Endothelial cell of umbilical vein (primary cell): ENCODE measurements around the gene CHCHD3. TPM values are rescaled to one million over a fixed set of nuclear protein-coding genes. Genes with fewer than 3 reads are reported as not detected.

Source experiments
- BruUV-seq: library from RNA; stranded (reverse); fragments of 400-500 nt; replicated peaks from 2 replicates; lab custom pipeline; 2021; lab: Mats Ljungman, UMichigan
- CTCF ChIA-PET: fragments of 300-600, 350-600 bp; sonication (Branson Sonifier 250); formaldehyde crosslinking; loops from one replicate; lab custom pipeline; 2021; ENCODE audit warnings: antibody characterized with exemption, inconsistent platforms; lab: Charles Lee
- POLR2A ChIA-PET: fragments of 300-600, 350-600 bp; sonication (Branson Sonifier 250); formaldehyde crosslinking; loops from one replicate; lab custom pipeline; 2021; ENCODE audit warnings: antibody characterized with exemption, inconsistent platforms; lab: Charles Lee
- DNase-seq: peaks from one replicate; pipeline ENCODE4 v3.0.0-alpha.2; 2011; ENCODE audit warnings: low read depth, low spot score
- FAIRE-seq: peaks from 2 replicates; lab custom pipeline; 2011; peaks lifted over from hg19 to GRCh38; lab: Jason Lieb, UNC
- H2AFZ ChIP-seq: 2 replicates; pipeline ENCODE4 v1.6.0; 2012; ENCODE audit warnings: low read depth, low read length, control low read depth, inconsistent platforms
- H3K27ac ChIP-seq: 2 replicates; pipeline ENCODE4 v1.5.1; 2011; ENCODE audit warnings: low read depth, mild to moderate bottlenecking, control low read depth, low read length, moderate library complexity; ENCODE audit not compliant: insufficient read depth
- H3K27me3 ChIP-seq, 2 experiments: 2 replicates each; pipeline versions ENCODE4 v1.6.0 to v1.6.1; 2011; ENCODE audit warnings: low read length in 2 of 2, mixed read lengths in 1 of 2; ENCODE audit not compliant: control insufficient read depth in 2 of 2, insufficient read depth in 2 of 2
- H3K36me3 ChIP-seq, 2 experiments: 2 replicates in 1 of 2; 3 replicates in 1 of 2; pipeline ENCODE4 v1.5.1; 2011; ENCODE audit warnings: low read length in 2 of 2, mild to moderate bottlenecking in 1 of 2, moderate library complexity in 1 of 2; ENCODE audit not compliant: control insufficient read depth in 2 of 2, insufficient read depth in 2 of 2; ENCODE audit errors: extremely low read depth in 1 of 2
- H3K4me1 ChIP-seq: 3 replicates; pipeline ENCODE4 v1.5.1; 2011; ENCODE audit warnings: mild to moderate bottlenecking, low read length; ENCODE audit not compliant: control insufficient read depth, insufficient read depth; ENCODE audit errors: extremely low read depth
- H3K4me2 ChIP-seq: 2 replicates; pipeline ENCODE4 v1.6.1; 2011; ENCODE audit warnings: low read length, control low read depth, mixed read lengths; ENCODE audit not compliant: insufficient read depth
- H3K4me3 ChIP-seq, 3 experiments: fragments of 200-600 bp in 1 of 3; sonication (generic), shearing (Covaris generic) in 1 of 3; replicated peaks in 1 of 3; 2 replicates each; pipeline ENCODE4 v1.5.1; 2011 to 2016; ENCODE audit warnings: control low read depth in 3 of 3, low read length in 3 of 3, mild to moderate bottlenecking in 2 of 3, inconsistent platforms in 1 of 3, low read depth in 1 of 3, moderate library complexity in 1 of 3; ENCODE audit not compliant: insufficient read depth in 1 of 3
- H3K79me2 ChIP-seq: 2 replicates; pipeline ENCODE4 v1.6.0; 2012; ENCODE audit warnings: low read length, inconsistent platforms; ENCODE audit not compliant: control insufficient read depth, insufficient read depth
- H3K9ac ChIP-seq: replicated peaks from 2 replicates; pipeline ENCODE3; 2011; ENCODE audit warnings: low read length, control low read depth; ENCODE audit not compliant: insufficient read depth; ENCODE audit errors: extremely low read depth
- H3K9me1 ChIP-seq: replicated peaks from 3 replicates; pipeline ENCODE4 v1.6.0; 2011; ENCODE audit warnings: mild to moderate bottlenecking, low read length; ENCODE audit not compliant: control insufficient read depth, insufficient read depth; ENCODE audit errors: extremely low read depth
- H3K9me3 ChIP-seq: replicated peaks from 2 replicates; pipeline ENCODE4 v1.5.1; 2012; ENCODE audit warnings: low read length, inconsistent platforms; ENCODE audit not compliant: control insufficient read depth, insufficient read depth
- H4K20me1 ChIP-seq: replicated peaks from 2 replicates; pipeline ENCODE3; 2011; ENCODE audit warnings: mild to moderate bottlenecking, low read length; ENCODE audit not compliant: control insufficient read depth, insufficient read depth; ENCODE audit errors: extremely low read depth
- CTCF ChIP-seq, 2 donors: IDR thresholded peaks; 1 replicate in 1 of 2; 2 replicates in 1 of 2; pipeline ENCODE4 v1.5.1; 2011; ENCODE audit warnings: low read length in 2 of 2, mild to moderate bottlenecking in 2 of 2, moderate library complexity in 2 of 2, control low read depth in 1 of 2, inconsistent platforms in 1 of 2, low read depth in 1 of 2; ENCODE audit not compliant: insufficient read depth in 1 of 2; ENCODE audit errors: extremely low read depth in 1 of 2
- EZH2 ChIP-seq: IDR thresholded peaks from 2 replicates; pipeline ENCODE4 v1.6.1; 2012; ENCODE audit warnings: borderline replicate concordance, low read depth, mild to moderate bottlenecking, moderate library complexity, low read length, inconsistent platforms; ENCODE audit not compliant: severe bottlenecking
- FOS ChIP-seq: IDR thresholded peaks from 2 replicates; pipeline ENCODE4 v1.6.1; 2011; ENCODE audit warnings: mild to moderate bottlenecking, low read length, moderate library complexity, borderline replicate concordance; ENCODE audit not compliant: insufficient read depth
- GATA2 ChIP-seq: IDR thresholded peaks from 2 replicates; pipeline ENCODE4 v1.7.0; 2011; ENCODE audit warnings: low read depth, mild to moderate bottlenecking, moderate library complexity, mixed read lengths, low read length; ENCODE audit not compliant: insufficient read length, insufficient read depth
- JUN ChIP-seq: IDR thresholded peaks from 2 replicates; pipeline ENCODE4 v1.6.1; 2011; ENCODE audit warnings: borderline replicate concordance, low read depth; ENCODE audit not compliant: insufficient read length, insufficient read depth
- MAX ChIP-seq: IDR thresholded peaks from 2 replicates; pipeline ENCODE4 v1.6.1; 2011; ENCODE audit not compliant: insufficient read depth, insufficient read length
- MYC ChIP-seq: IDR thresholded peaks from one replicate; pipeline ENCODE4 v1.6.1; 2011; ENCODE audit warnings: mild to moderate bottlenecking, low read depth, low read length
- POLR2A ChIP-seq: IDR thresholded peaks from 2 replicates; pipeline ENCODE4 v1.6.1; 2012; ENCODE audit warnings: low read depth, mild to moderate bottlenecking, control low read depth, low read length
- dilution Hi-C: fragments of 300-500 bp; cut with MboI; formaldehyde crosslinking; loops from one replicate; pipeline ENCODE4 v1.15.0; 2019; ENCODE audit warnings: low sequenced_read_pairs; ENCODE audit not compliant: extremely low pct_ligation_motif_present
- intact Hi-C: fragments of 100-400 bp; cut with micrococcal nuclease; formaldehyde crosslinking; loops from one replicate; pipeline ENCODE4 v1.10.0; 2022
- polyA plus RNA-seq, 4 experiments: library from polyadenylated mRNA; depleted of rRNA in 3 of 4; stranded (reverse) in 3 of 4; unstranded in 1 of 4; fragments of >200 nt; gene quantifications; 2 replicates each; pipeline versions ENCODE4 v1.2.1 to v1.2.3, GENCODE V29; 2011 to 2012; ENCODE audit warnings: missing spikeins in 1 of 4
- total RNA-seq: library from RNA; stranded (reverse); gene quantifications from 2 replicates; pipeline ENCODE4 v1.2.3, GENCODE V29; 2021

Gene CHCHD3
- total and polyA plus RNA-seq, 2 donors (not counting 3 experiments of a cell fraction or from before 2014, with no cell fraction given) = 22.0 to 63.7 TPM

GRCh38 chr7:132944774-132945173, 137.1 kb downstream of the CHCHD3 start:
- H3K27ac ChIP-seq = no peak overlapping the region
- ChIA-PET CTCF (no interaction called here), POLR2A (no interaction called here)
- TF ChIP-seq GATA2 (no peak), EZH2 (no peak), CTCF (IDR thresholded peaks at IDR 0.05; ENCODE audit: extremely low read depth in 1 of 2, insufficient read depth in 1 of 2, low read depth in 1 of 2, low read length in 2 of 2) (no peak), MAX (no peak)
- intact Hi-C loops (no loop called here), dilution Hi-C loops (no loop called here)
- BruUV-seq = no TSS peak
- no peak overlapping the region for H2AFZ ChIP-seq
- FAIRE-seq (no peak), DNase-seq (no peak)
- H3K4me1 ChIP-seq = no peaks in the 10 kb centered on the region
- H3K9ac ChIP-seq = no peak overlapping the region
- no peaks in the 10 kb centered on the region for H4K20me1 ChIP-seq
- no peaks in the 10 kb centered on the region for H3K36me3 ChIP-seq
- H3K9me1 ChIP-seq = no peaks in the 10 kb centered on the region
- no peaks in the 10 kb centered on the region for H3K79me2 ChIP-seq
- no peaks in the 10 kb centered on the region for H3K9me3 ChIP-seq
- H3K4me3 ChIP-seq = no peak overlapping the region
- no peaks in the 10 kb centered on the region for H3K27me3 ChIP-seq
- no peak overlapping the region for H3K4me2 ChIP-seq

- dilution Hi-C loops = no loop called here
- H3K27me3 ChIP-seq = no peaks in the 10 kb centered on the region
- DNase-seq (no peak), FAIRE-seq (no peak)
- no peak overlapping the region for H3K4me2 ChIP-seq
- no peaks in the 10 kb centered on the region for H3K9me1 ChIP-seq
- TF ChIP-seq MYC (no peak), MAX (no peak), POLR2A (no peak), JUN (no peak), CTCF (IDR thresholded peaks at IDR 0.05; ENCODE audit: extremely low read depth in 1 of 2, insufficient read depth in 1 of 2, low read depth in 1 of 2, low read length in 2 of 2) (no peak), EZH2 (no peak), FOS (no peak)
- ChIA-PET POLR2A (no interaction called here), CTCF (no interaction called here)
- no peak overlapping the region for H2AFZ ChIP-seq
- no peak overlapping the region for H3K27ac ChIP-seq
- no peaks in the 10 kb centered on the region for H4K20me1 ChIP-seq
- no peak overlapping the region for H3K4me3 ChIP-seq
- no peaks in the 10 kb centered on the region for H3K4me1 ChIP-seq
- no peaks in the 10 kb centered on the region for H3K36me3 ChIP-seq
- BruUV-seq = no TSS peak
- H3K9ac ChIP-seq = no peak overlapping the region
- H3K9me3 ChIP-seq = no peaks in the 10 kb centered on the region
- no peaks in the 10 kb centered on the region for H3K79me2 ChIP-seq
- intact Hi-C loops = no loop called here
Observed at GRCh38 chr7:132943645-132944044, 138.2 kb downstream of the CHCHD3 start.
